ENCODE data around the gene SCMH1. TPM values are rescaled to one million over a fixed set of nuclear protein-coding genes. Genes with fewer than 3 reads are reported as not detected.

SCMH1 gene
- total RNA-seq, 1 donor from 2014 or later, result 18.4 TPM

- Histone ChIP-seq H4K20me1 (ENCODE audit: insufficient read depth, low read length) (no peaks in the 10 kb centered on the region), H3K4me1 (ENCODE audit: insufficient read depth, low read length) (no peaks in the 10 kb centered on the region), H3K27me3 (ENCODE audit: insufficient read depth, low read length) (no peaks in the 10 kb centered on the region), H3K79me2 (ENCODE audit: insufficient read depth, low read length) (no peaks in the 10 kb centered on the region), H2AFZ (ENCODE audit: low read depth, low read length) (no peak overlapping the region), H3K4me2 (ENCODE audit: low read length) (no peak overlapping the region), H3K27ac (ENCODE audit: low read depth, low read length) (no peak overlapping the region), H3K4me3 (ENCODE audit: insufficient read depth, low read depth, low read length) (no peak overlapping the region), H3K9me3 (ENCODE audit: insufficient read depth, low read depth, low read length) (no peaks in the 10 kb centered on the region), H3K36me3 (ENCODE audit: insufficient read depth, low read length) (no peaks in the 10 kb centered on the region), H3K9ac (ENCODE audit: low read length) (no peak overlapping the region)
- peaks cover 2% of the 10 kb centered on the region for H3K36me3 Mint-ChIP-seq (ENCODE audit: low read depth, unreplicated experiment)
- DNase-seq (ENCODE audit: low read depth) (no peak), FAIRE-seq (no peak)
- no peak for TF ChIP-seq EZH2 (IDR thresholded peaks at IDR 0.05; ENCODE audit: insufficient read depth, low read length)
- no peak for TF ChIP-seq CTCF (IDR thresholded peaks at IDR 0.05; ENCODE audit: insufficient read depth, low read depth, low read length)
- H3K27me3 Mint-ChIP-seq (ENCODE audit: low read depth, unreplicated experiment), result no peaks in the 10 kb centered on the region
- no peak overlapping the region for H3K27ac Mint-ChIP-seq (ENCODE audit: unreplicated experiment)
- H3K9me3 Mint-ChIP-seq (ENCODE audit: unreplicated experiment), result no peaks in the 10 kb centered on the region
- no peaks in the 10 kb centered on the region for H3K4me1 Mint-ChIP-seq (ENCODE audit: low read depth, unreplicated experiment)
- no peak overlapping the region for H3K4me3 Mint-ChIP-seq (ENCODE audit: unreplicated experiment)
Observed at GRCh38 chr1:41086921-41087320, 155.2 kb downstream of the SCMH1 start.

- Mint-ChIP-seq H3K27ac (ENCODE audit: unreplicated experiment) (no peak overlapping the region), H3K4me3 (ENCODE audit: unreplicated experiment) (no peak overlapping the region), H3K9me3 (ENCODE audit: unreplicated experiment) (peaks cover 3% of the 10 kb centered on the region), H3K27me3 (ENCODE audit: low read depth, unreplicated experiment) (no peaks in the 10 kb centered on the region), H3K36me3 (ENCODE audit: low read depth, unreplicated experiment) (peaks cover 3% of the 10 kb centered on the region), H3K4me1 (ENCODE audit: low read depth, unreplicated experiment) (peaks cover 6% of the 10 kb centered on the region)
- TF ChIP-seq CTCF (IDR thresholded peaks at IDR 0.05; ENCODE audit: insufficient read depth, low read depth, low read length), result no peak
- no peak for TF ChIP-seq EZH2 (IDR thresholded peaks at IDR 0.05; ENCODE audit: insufficient read depth, low read length)
- Histone ChIP-seq H3K79me2 (ENCODE audit: insufficient read depth, low read length) (no peaks in the 10 kb centered on the region), H3K4me2 (ENCODE audit: low read length) (no peak overlapping the region), H3K4me3 (ENCODE audit: insufficient read depth, low read depth, low read length) (no peak overlapping the region), H3K9ac (ENCODE audit: low read length) (no peak overlapping the region), H3K4me1 (ENCODE audit: insufficient read depth, low read length) (no peaks in the 10 kb centered on the region), H2AFZ (ENCODE audit: low read depth, low read length) (no peak overlapping the region), H3K27me3 (ENCODE audit: insufficient read depth, low read length) (no peaks in the 10 kb centered on the region), H3K36me3 (ENCODE audit: insufficient read depth, low read length) (no peaks in the 10 kb centered on the region), H4K20me1 (ENCODE audit: insufficient read depth, low read length) (no peaks in the 10 kb centered on the region), H3K9me3 (ENCODE audit: insufficient read depth, low read depth, low read length) (no peaks in the 10 kb centered on the region), H3K27ac (ENCODE audit: low read depth, low read length) (no peak overlapping the region)
- no peak for FAIRE-seq
- DNase-seq (ENCODE audit: low read depth), result no peak
Observed at GRCh38 chr1:41078616-41079015, 163.5 kb downstream of the SCMH1 start.

GRCh38 chr1:41078193-41078592 lies 163.9 kb downstream of the SCMH1 start:
- Histone ChIP-seq H3K4me1 (ENCODE audit: insufficient read depth, low read length) (no peaks in the 10 kb centered on the region), H3K36me3 (ENCODE audit: insufficient read depth, low read length) (no peaks in the 10 kb centered on the region), H3K4me3 (ENCODE audit: insufficient read depth, low read depth, low read length) (no peak overlapping the region), H3K9me3 (ENCODE audit: insufficient read depth, low read depth, low read length) (no peaks in the 10 kb centered on the region), H2AFZ (ENCODE audit: low read depth, low read length) (no peak overlapping the region), H3K9ac (ENCODE audit: low read length) (no peak overlapping the region), H4K20me1 (ENCODE audit: insufficient read depth, low read length) (no peaks in the 10 kb centered on the region), H3K4me2 (ENCODE audit: low read length) (no peak overlapping the region), H3K27ac (ENCODE audit: low read depth, low read length) (no peak overlapping the region), H3K79me2 (ENCODE audit: insufficient read depth, low read length) (no peaks in the 10 kb centered on the region), H3K27me3 (ENCODE audit: insufficient read depth, low read length) (no peaks in the 10 kb centered on the region)
- no peaks in the 10 kb centered on the region for H3K27me3 Mint-ChIP-seq (ENCODE audit: low read depth, unreplicated experiment)
- peaks cover 6% of the 10 kb centered on the region for H3K4me1 Mint-ChIP-seq (ENCODE audit: low read depth, unreplicated experiment)
- no peak overlapping the region for H3K4me3 Mint-ChIP-seq (ENCODE audit: unreplicated experiment)
- H3K27ac Mint-ChIP-seq (ENCODE audit: unreplicated experiment), result no peak overlapping the region
- no peak for TF ChIP-seq EZH2 (IDR thresholded peaks at IDR 0.05; ENCODE audit: insufficient read depth, low read length)
- no peak for TF ChIP-seq CTCF (IDR thresholded peaks at IDR 0.05; ENCODE audit: insufficient read depth, low read depth, low read length)
- DNase-seq (ENCODE audit: low read depth) (no peak), FAIRE-seq (no peak)
- H3K9me3 Mint-ChIP-seq (ENCODE audit: unreplicated experiment), result peaks cover 3% of the 10 kb centered on the region
- peaks cover 3% of the 10 kb centered on the region for H3K36me3 Mint-ChIP-seq (ENCODE audit: low read depth, unreplicated experiment)
